ENCODE data around the gene CCDC81.

The CCDC81 gene

DNA sequence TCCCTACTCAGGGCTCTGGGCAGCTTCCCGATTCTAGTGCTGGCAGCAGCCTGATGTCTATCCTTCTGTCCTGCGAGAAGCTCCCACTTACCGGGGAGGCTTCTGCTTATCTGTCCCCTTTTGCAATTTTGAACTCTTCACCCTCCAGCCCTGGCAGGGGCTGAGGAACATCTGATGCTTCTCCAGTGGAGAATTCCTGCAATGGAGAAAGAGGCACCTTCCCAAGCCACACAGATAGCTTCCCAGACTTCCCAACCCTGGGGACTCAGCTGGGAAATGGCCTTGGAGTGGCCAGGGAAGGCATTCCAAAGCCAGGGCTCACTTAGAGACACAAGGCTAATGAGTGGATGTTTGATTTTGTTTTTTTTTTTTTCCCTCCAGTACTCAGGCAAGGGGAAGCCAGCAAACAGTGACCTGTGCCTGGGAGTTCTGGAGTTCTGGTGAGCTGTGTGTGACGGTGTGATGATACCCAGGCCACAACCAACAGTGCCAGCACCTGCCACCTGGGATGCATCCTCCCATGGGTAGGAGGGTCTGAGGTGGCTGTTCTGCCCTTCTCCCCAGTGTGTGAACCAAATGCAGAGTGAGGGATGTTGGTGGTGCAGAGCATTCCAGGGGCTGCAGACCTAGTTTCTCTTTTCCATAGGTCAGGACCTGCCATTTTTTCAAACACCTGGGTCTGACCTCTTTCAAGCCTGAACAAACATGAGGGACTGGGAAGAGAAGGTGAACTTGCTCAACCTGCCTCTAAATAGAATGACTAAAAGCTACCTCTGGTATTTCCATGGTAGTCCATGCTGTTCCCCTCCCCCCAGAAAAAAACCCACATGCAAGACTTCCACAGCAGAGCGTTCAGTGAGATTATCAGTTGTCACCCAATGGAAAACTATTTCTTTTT is 95.1 kb downstream of the CCDC81 start:
- DNase-seq, result no peak
